Esophagus squamous epithelium (tissue), 4 donors: Measurements from ENCODE around the gene MON2.

Source experiments
- POLR2A ChIP-seq, 4 donors: fragments of 450-650 bp; IDR thresholded peaks; one replicate each; pipeline ENCODE4 v1.6.1; 2017; ENCODE audit warnings: antibody characterized with exemption in 4 of 4, mild to moderate bottlenecking in 4 of 4, moderate library complexity in 3 of 4
- TF ChIP-seq, protein P1 (sequence below), 6 experiments: fragments of 450-650 bp in 4 of 6; fragments of 200-600 bp in 2 of 6; sonication (generic) in 2 of 6; IDR thresholded peaks; one replicate each; pipeline ENCODE4 v1.5.1; 2016 to 2019; ENCODE audit warnings: antibody characterized with exemption in 6 of 6, mild to moderate bottlenecking in 4 of 6, moderate library complexity in 4 of 6

DNA sequence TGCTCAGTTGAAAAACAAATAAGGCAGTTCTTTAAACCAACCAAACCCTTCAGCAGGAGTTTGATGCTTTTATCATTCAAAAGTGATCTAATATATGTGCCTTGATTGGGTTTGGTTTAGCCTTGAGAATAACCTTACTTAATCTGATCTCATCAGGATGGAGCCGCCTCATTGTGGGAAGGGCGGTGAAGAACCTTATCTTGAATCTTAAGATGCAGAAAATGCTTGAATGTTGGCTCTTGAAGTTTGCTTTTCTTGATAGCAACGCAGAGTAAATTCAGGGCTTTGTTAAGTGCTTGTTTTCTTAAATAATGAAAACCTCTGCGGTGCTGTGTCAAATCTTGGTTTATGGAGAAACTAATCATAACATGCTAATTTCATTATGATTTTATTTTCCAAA, 138.2 kb downstream of the MON2 start:
- TF ChIP-seq POLR2A (IDR thresholded peaks at IDR 0.05) = no peak
- TF ChIP-seq, protein P1, sequence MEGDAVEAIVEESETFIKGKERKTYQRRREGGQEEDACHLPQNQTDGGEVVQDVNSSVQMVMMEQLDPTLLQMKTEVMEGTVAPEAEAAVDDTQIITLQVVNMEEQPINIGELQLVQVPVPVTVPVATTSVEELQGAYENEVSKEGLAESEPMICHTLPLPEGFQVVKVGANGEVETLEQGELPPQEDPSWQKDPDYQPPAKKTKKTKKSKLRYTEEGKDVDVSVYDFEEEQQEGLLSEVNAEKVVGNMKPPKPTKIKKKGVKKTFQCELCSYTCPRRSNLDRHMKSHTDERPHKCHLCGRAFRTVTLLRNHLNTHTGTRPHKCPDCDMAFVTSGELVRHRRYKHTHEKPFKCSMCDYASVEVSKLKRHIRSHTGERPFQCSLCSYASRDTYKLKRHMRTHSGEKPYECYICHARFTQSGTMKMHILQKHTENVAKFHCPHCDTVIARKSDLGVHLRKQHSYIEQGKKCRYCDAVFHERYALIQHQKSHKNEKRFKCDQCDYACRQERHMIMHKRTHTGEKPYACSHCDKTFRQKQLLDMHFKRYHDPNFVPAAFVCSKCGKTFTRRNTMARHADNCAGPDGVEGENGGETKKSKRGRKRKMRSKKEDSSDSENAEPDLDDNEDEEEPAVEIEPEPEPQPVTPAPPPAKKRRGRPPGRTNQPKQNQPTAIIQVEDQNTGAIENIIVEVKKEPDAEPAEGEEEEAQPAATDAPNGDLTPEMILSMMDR (IDR thresholded peaks at IDR 0.05) = no peak
